ENCODE data around the gene UBN1.

The UBN1 gene

DNA sequence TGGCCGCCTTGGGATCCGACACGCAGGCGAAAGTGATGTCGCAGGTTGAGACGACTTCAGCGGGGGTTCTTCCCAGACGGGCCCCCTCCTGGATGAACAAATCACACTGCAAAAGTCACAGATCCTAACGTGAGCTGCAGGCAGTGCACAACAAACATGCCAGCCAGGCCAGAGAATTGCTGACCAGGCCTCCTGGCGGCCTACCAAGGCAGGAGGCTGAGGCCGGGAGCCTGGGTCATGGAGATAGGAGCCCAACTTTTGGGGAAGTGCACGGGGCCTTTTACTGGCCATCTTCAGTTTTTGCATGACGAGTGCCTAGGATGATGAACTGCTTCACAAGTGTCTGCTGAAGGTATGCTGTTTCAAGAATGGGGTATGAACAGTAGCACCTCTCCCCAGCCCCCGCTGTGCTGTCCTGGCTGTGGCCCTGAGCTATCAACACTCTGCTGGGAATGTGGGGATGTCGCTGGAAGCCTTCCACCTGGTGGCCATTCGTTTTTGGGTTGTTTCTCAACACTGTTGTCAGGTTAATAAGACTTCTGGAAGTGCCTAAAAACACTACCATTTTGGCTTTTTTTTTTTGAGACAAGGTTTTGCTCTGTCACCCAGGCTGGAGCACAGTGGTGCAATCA, 32.6 kb upstream of the UBN1 start:
- ChIA-PET CTCF (interaction anchor here (0.8 kb wide), 1 partner anchor 84 kb away, joined by 3 read pairs; no protein-coding TSS in a partner anchor), POLR2A (ENCODE audit: low non-redundant PET) (no interaction called here)
- DNase-seq (ENCODE audit: low spot score): no peak
- H3K27ac ChIP-seq: no peak overlapping the region
- TF ChIP-seq CTCF (conservative IDR thresholded peaks at IDR 0.05; ENCODE audit: low read depth): no peak

- H3K27ac ChIP-seq: peak overlapping the region; percentile 7; the same call in 1 of the 2 replicates
- ChIA-PET POLR2A (ENCODE audit: low non-redundant PET) (no interaction called here), CTCF (no interaction called here)
- DNase-seq (ENCODE audit: low spot score): no peak
- no peak for TF ChIP-seq CTCF (conservative IDR thresholded peaks at IDR 0.05; ENCODE audit: low read depth)
Measured at GRCh38 chr16:4820652-4821051, 26.6 kb upstream of the UBN1 start.

GRCh38 chr16:4825196-4825595, 22.1 kb upstream of the UBN1 start:
- ChIA-PET POLR2A (ENCODE audit: low non-redundant PET) (no interaction called here), CTCF (no interaction called here)
- DNase-seq (ENCODE audit: low spot score): no peak
- no peak overlapping the region for H3K27ac ChIP-seq
- TF ChIP-seq CTCF (conservative IDR thresholded peaks at IDR 0.05; ENCODE audit: low read depth): no peak

GRCh38 chr16:4826526-4826925, 20.8 kb upstream of the UBN1 start:
- POLR2A ChIA-PET (ENCODE audit: low non-redundant PET): no interaction called here
- DNase-seq (ENCODE audit: low spot score): no peak
- no peak overlapping the region for H3K27ac ChIP-seq
- no peak for TF ChIP-seq CTCF (conservative IDR thresholded peaks at IDR 0.05; ENCODE audit: low read depth)
- CTCF ChIA-PET: no interaction called here

GRCh38 chr16:4826980-4827379, 20.3 kb upstream of the UBN1 start:
- no peak overlapping the region for H3K27ac ChIP-seq
- CTCF ChIA-PET: no interaction called here
- no peak for DNase-seq (ENCODE audit: low spot score)
- POLR2A ChIA-PET (ENCODE audit: low non-redundant PET): no interaction called here
- no peak for TF ChIP-seq CTCF (conservative IDR thresholded peaks at IDR 0.05; ENCODE audit: low read depth)

GRCh38 chr16:4828567-4829321, 18.5 kb upstream of the UBN1 start:
- POLR2A ChIA-PET (ENCODE audit: low non-redundant PET): no interaction called here
- no peak for TF ChIP-seq CTCF (conservative IDR thresholded peaks at IDR 0.05; ENCODE audit: low read depth)
- no peak overlapping the region for H3K27ac ChIP-seq
- DNase-seq (ENCODE audit: low spot score): no peak
- CTCF ChIA-PET: interaction anchor here (0.6 kb wide), 1 partner anchor 56 kb away, joined by 3 read pairs; no protein-coding TSS in a partner anchor
